CD4-positive, alpha-beta T cell treated with Interleukin-2 at 100 ng/mL for 4 hours (primary cell): ENCODE measurements around the gene OSBPL2.

ENCODE experiments used
- DNase-seq: peaks from one replicate; pipeline ENCODE4 v3.0.0-alpha.2; 2020; ENCODE audit warnings: low spot score

The OSBPL2 gene

GRCh38 chr20:62258499-62259293 lies 20.4 kb downstream of the OSBPL2 start:
- no peak for DNase-seq

- DNase-seq, result no peak
These were observed 20.9 kb downstream of the OSBPL2 start for GRCh38 chr20:62259294-62259565.

- no peak for DNase-seq
These were observed 23.7 kb downstream of the OSBPL2 start for GRCh38 chr20:62262064-62262463.

- DNase-seq, result no peak
These were observed 25.1 kb downstream of the OSBPL2 start for GRCh38 chr20:62263396-62263795.

- DNase-seq, result no peak
These were observed 27.0 kb downstream of the OSBPL2 start for GRCh38 chr20:62265365-62265764.

GRCh38 chr20:62266340-62266739 lies 28.0 kb downstream of the OSBPL2 start:
- no peak for DNase-seq

- DNase-seq, result no peak
These were observed 28.5 kb downstream of the OSBPL2 start for GRCh38 chr20:62266851-62267250.

GRCh38 chr20:62267543-62267942 lies 29.2 kb downstream of the OSBPL2 start:
- DNase-seq, result no peak

GRCh38 chr20:62268228-62268900 lies 30.0 kb downstream of the OSBPL2 start:
- no peak for DNase-seq

- no peak for DNase-seq
These were observed 31.1 kb downstream of the OSBPL2 start for GRCh38 chr20:62269378-62269777.

GRCh38 chr20:62269871-62270270 lies 31.6 kb downstream of the OSBPL2 start:
- no peak for DNase-seq

GRCh38 chr20:62272200-62272599 lies 33.9 kb downstream of the OSBPL2 start:
- no peak for DNase-seq

- DNase-seq, result no peak
These were observed 35.1 kb downstream of the OSBPL2 start for GRCh38 chr20:62273416-62273815.

GRCh38 chr20:62274332-62274950 lies 36.1 kb downstream of the OSBPL2 start:
- no peak for DNase-seq

GRCh38 chr20:62275219-62275618 lies 36.9 kb downstream of the OSBPL2 start:
- no peak for DNase-seq

GRCh38 chr20:62276439-62276838 lies 38.1 kb downstream of the OSBPL2 start:
- no peak for DNase-seq

GRCh38 chr20:62277253-62277652 lies 38.9 kb downstream of the OSBPL2 start:
- no peak for DNase-seq

- no peak for DNase-seq
These were observed 42.0 kb downstream of the OSBPL2 start for GRCh38 chr20:62280303-62280702.

GRCh38 chr20:62281161-62281933 lies 43.0 kb downstream of the OSBPL2 start:
- DNase-seq, result no peak

- no peak for DNase-seq
These were observed 43.8 kb downstream of the OSBPL2 start for GRCh38 chr20:62282103-62282502.

GRCh38 chr20:62282877-62283503 lies 44.7 kb downstream of the OSBPL2 start:
- no peak for DNase-seq

- no peak for DNase-seq
These were observed 46.1 kb downstream of the OSBPL2 start for GRCh38 chr20:62284448-62284847.
